ENCODE data around the gene NLK.
A peak's percentile ranks its signal among the peaks of the same experiment; 100 is the strongest.
"Not testable (repeated sequence)": the region's sequence is repeated elsewhere in the genome, so short reads cannot be mapped to it uniquely, and the experiment has no call there.

NLK gene

DNA sequence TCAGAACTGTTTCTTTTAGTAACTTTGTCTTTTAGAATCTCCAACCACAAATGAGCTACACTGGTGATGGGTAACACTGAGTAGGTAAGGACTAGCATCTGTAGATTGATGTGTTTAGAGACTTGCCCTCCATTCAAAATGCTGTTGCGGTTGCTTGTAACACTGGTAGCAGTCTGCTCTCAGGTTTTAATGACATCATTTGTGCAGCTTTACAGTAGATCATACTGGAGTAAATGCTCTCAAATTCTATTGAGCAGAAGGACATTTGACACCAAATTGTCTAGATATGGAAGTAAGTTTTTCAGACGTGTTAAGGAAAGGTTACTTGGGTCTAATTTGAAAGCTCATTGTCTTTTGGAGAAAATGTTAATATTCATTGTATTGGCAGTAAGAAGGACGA lies 98.8 kb downstream of the NLK start:
- no peaks in the 10 kb centered on the region for H3K27me3 ChIP-seq (ENCODE audit: low read depth)
- no peak for DNase-seq (ENCODE audit: low spot score in 2 of 2)
- no peaks in the 10 kb centered on the region for H3K36me3 ChIP-seq (replicated peaks)
- peaks cover 23% of the 10 kb centered on the region for H3K4me1 ChIP-seq
- in situ Hi-C loops (cut with MboI; ENCODE audit: low sequenced_read_pairs) = no loop called here
- no peaks in the 10 kb centered on the region for H3K9me3 ChIP-seq
- H3K4me3 ChIP-seq = no peak overlapping the region

DNA sequence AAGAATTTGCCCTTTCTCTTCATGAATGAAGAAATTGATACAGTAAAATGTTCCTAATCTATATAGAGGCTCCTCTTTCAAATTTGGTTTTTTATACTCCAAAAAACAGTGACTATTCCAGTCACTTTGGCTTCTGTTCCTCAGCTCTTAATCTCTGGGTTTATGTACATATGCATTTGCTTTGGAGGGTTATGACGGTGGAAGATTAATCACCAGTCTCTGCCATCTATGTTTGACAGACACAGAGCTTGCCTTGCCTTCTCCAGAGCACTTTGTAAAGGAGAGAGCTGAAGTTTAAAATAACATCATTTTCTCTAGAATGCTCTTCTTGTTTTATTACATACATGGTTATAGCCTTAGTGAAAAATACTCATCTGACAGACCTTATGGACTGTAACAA lies 99.3 kb downstream of the NLK start:
- H3K9me3 ChIP-seq = no peaks in the 10 kb centered on the region
- no peaks in the 10 kb centered on the region for H3K36me3 ChIP-seq (replicated peaks)
- no peak for DNase-seq (ENCODE audit: low spot score in 2 of 2)
- H3K4me1 ChIP-seq = peaks cover 27% of the 10 kb centered on the region
- H3K4me3 ChIP-seq = no peak overlapping the region
- H3K27me3 ChIP-seq (ENCODE audit: low read depth) = no peaks in the 10 kb centered on the region
- in situ Hi-C loops (cut with MboI; ENCODE audit: low sequenced_read_pairs) = no loop called here

DNA sequence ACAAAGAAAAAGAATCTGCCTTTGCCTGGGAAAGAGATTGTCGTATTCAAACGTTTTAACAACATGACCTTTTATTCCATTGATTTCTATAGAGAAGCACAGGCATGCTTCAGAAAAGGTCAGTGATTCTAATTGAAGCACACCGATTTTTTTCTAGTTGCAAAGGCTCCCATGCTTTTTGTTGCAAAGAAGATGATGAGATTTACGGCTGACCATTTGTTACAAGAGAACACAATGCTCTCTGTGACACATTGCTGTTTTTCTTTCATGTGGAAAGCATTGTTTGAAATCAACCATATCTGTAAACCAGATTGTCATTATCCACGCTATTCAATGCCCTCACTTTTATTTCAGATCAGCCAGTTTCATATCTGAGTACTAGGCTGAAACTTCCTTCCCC lies 99.8 kb downstream of the NLK start:
- H3K9me3 ChIP-seq = no peaks in the 10 kb centered on the region
- H3K36me3 ChIP-seq (replicated peaks) = no peaks in the 10 kb centered on the region
- no peak overlapping the region for H3K4me3 ChIP-seq
- H3K27me3 ChIP-seq (ENCODE audit: low read depth) = no peaks in the 10 kb centered on the region
- peaks cover 32% of the 10 kb centered on the region for H3K4me1 ChIP-seq
- peak; percentile 14 to 81 for DNase-seq (ENCODE audit: low spot score in 2 of 2)
- in situ Hi-C loops (cut with MboI; ENCODE audit: low sequenced_read_pairs) = no loop called here

DNA sequence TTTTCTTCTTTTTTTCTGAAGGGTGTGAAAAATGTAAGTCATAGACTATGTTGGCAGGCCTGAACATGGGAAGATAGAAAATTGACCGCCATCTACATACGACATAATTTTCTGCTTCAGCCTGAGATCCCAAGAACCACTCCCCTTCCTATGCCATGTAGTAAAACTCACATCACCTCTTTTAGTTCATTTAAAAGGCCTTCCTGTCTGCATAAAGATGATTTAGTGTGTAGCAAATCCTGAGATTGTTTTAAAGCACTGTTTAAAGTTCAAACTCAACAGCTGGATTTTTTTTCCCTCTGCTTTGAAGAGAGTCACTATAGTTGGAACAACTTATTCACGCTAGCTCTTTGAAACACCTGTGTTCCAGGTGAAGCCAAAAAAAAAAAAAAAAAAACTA lies 101.5 kb downstream of the NLK start:
- no peaks in the 10 kb centered on the region for H3K9me3 ChIP-seq
- H3K27me3 ChIP-seq (ENCODE audit: low read depth) = no peaks in the 10 kb centered on the region
- no peak for DNase-seq (ENCODE audit: low spot score in 2 of 2)
- H3K4me3 ChIP-seq = no peak overlapping the region
- H3K4me1 ChIP-seq = peaks cover 32% of the 10 kb centered on the region
- in situ Hi-C loops (cut with MboI; ENCODE audit: low sequenced_read_pairs) = no loop called here
- no peaks in the 10 kb centered on the region for H3K36me3 ChIP-seq (replicated peaks)

DNA sequence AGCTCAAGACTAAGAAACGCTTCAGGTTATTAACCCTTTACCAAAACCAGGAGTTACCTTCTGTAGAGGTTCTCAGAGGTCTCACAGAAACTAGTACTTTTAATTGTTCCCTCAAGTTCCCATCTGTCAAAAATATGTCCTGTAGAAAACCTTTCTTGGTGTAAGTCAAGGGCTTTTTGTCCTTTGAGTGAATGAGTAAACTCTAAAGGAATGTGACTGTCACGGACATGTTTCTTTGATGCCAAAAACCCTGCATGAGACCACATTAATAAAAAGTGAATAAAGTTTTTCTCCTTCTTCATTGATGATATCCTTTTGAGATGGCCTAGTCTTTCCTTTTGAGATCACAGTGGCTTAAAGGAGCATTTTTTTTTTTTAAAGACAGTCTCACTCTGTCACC lies 102.9 kb downstream of the NLK start:
- in situ Hi-C loops (cut with MboI; ENCODE audit: low sequenced_read_pairs) = no loop called here
- Histone ChIP-seq H3K27me3 (ENCODE audit: low read depth) (no peaks in the 10 kb centered on the region), H3K9me3 (no peaks in the 10 kb centered on the region), H3K4me3 (no peak overlapping the region), H3K36me3 (replicated peaks) (no peaks in the 10 kb centered on the region), H3K4me1 (peaks cover 40% of the 10 kb centered on the region)
- no peak for DNase-seq (ENCODE audit: low spot score in 2 of 2)

DNA sequence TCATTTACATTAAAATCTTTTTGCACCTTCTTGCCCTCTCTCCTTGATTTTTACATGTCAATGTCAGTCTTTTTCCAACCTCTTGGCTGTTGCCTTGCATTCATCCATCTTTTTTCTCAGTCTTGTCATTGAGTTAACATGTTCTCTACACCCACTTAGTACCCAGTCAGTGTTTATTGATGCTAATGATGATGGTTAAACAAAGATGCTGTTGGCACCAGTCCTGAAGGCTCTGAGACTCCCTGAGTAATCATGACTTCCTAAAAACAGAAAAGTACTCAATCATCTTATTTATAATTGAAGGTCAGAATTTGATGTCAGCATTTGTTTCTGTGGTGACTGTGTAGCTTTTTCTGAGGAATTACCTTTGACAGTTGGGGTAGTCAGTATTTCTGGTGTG lies 104.5 kb downstream of the NLK start:
- no peaks in the 10 kb centered on the region for H3K27me3 ChIP-seq (ENCODE audit: low read depth)
- no peaks in the 10 kb centered on the region for H3K9me3 ChIP-seq
- H3K36me3 ChIP-seq (replicated peaks) = no peaks in the 10 kb centered on the region
- in situ Hi-C loops (cut with MboI; ENCODE audit: low sequenced_read_pairs) = no loop called here
- DNase-seq (ENCODE audit: low spot score in 2 of 2) = no peak
- H3K4me3 ChIP-seq = no peak overlapping the region
- H3K4me1 ChIP-seq = peaks cover 27% of the 10 kb centered on the region

DNA sequence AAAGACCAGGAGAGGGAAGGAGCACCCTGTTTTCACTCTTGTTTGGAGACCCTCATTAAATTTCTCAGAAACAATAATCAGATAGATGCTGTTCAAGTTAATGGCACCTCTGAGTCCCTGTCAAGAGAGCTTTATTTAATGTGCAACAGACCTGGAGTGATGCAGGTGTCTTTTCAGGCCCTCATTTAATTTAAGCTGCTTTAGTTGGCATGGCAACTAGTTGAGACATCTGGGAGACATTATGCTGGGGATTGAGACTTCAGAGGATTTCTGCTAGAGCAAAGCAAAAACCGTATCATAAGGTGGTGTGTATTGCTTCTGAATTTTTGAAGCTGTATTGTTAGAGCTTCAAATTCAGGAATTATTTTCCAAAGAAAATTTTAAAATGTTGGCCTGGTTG lies 108.5 kb downstream of the NLK start:
- Histone ChIP-seq H3K27me3 (ENCODE audit: low read depth) (no peaks in the 10 kb centered on the region), H3K36me3 (replicated peaks) (no peaks in the 10 kb centered on the region)
- in situ Hi-C loops (cut with MboI; ENCODE audit: low sequenced_read_pairs) = no loop called here

DNA sequence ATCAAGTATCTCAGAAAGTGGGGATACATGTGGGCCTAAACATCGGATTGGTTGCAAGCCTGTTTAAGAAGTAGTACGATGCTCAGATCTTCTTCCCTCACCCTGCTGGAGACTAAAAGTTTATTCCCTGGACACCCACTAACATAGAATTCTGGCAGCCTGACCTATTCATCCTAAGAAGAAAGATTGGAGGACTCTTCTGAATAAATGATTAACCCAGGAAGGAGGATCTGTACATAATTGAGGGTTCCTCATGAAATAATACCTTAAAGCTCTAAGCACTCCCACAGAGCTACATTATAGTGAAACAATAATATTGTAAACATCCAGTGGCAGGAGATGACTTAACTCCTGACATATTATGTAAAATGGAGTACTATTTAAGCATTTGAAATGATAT lies 111.7 kb downstream of the NLK start:
- peaks cover 7% of the 10 kb centered on the region; the same call in 1 of the 2 replicates for H3K4me1 ChIP-seq
- H3K4me3 ChIP-seq = no peak overlapping the region
- in situ Hi-C loops (cut with MboI; ENCODE audit: low sequenced_read_pairs) = no loop called here
- H3K27me3 ChIP-seq (ENCODE audit: low read depth) = no peaks in the 10 kb centered on the region
- no peak for DNase-seq (ENCODE audit: low spot score in 2 of 2)
- no peaks in the 10 kb centered on the region for H3K36me3 ChIP-seq (replicated peaks)
- no peaks in the 10 kb centered on the region for H3K9me3 ChIP-seq

More for the DNA sequence above, 108.5 kb downstream of the NLK start:
- Histone ChIP-seq H3K9me3 (no peaks in the 10 kb centered on the region), H3K4me1 (peaks cover 17% of the 10 kb centered on the region), H3K4me3 (no peak overlapping the region)
- DNase-seq (ENCODE audit: low spot score in 2 of 2) = no peak

DNA sequence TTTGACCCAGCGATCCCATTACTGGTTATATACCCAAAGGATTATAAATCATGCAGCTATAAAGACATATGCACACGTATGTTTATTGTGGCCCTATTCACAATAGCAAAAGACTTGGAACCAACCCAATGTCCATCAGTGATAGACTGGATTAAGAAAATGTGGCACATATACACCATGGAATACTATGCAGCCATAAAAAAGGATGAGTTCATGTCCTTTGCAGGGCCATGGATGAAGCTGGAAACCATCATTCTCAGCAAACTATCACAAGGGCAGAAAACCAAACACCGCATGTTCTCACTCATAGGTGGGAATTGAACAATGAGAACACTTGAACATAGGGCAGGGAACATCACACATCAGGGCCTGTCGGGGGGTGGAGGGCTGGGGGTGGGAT lies 112.9 kb downstream of the NLK start:
- H3K4me3 ChIP-seq; DNase-seq (ENCODE audit: low spot score in 2 of 2); H3K4me1 ChIP-seq; H3K36me3 ChIP-seq (replicated peaks); H3K27me3 ChIP-seq (ENCODE audit: low read depth); H3K9me3 ChIP-seq; in situ Hi-C loops (cut with MboI; ENCODE audit: low sequenced_read_pairs): not testable (repeated sequence)

DNA sequence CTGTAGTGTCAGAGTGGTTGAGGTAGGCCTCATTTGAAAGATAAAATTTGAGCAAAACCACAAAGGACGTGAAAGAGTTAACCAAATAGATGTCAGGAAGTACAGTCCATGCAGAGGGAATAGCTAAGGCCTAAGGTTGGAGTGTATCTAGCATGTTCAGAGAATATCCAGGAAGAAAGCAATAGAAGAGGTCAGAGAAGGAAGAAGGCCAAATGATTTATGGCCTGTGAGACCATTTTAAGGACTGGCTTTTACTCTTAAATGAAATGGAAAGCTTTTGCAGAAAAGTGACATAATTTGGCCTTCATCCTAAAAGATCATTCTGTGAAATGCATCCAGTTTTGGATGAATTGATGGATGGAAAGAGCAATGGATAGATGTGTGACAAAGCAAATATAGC lies 116.5 kb downstream of the NLK start:
- DNase-seq (ENCODE audit: low spot score in 2 of 2) = no peak
- Histone ChIP-seq H3K27me3 (ENCODE audit: low read depth) (no peaks in the 10 kb centered on the region), H3K4me1 (no peaks in the 10 kb centered on the region), H3K9me3 (no peaks in the 10 kb centered on the region), H3K4me3 (no peak overlapping the region), H3K36me3 (replicated peaks) (no peaks in the 10 kb centered on the region)
- in situ Hi-C loops (cut with MboI; ENCODE audit: low sequenced_read_pairs) = no loop called here

DNA sequence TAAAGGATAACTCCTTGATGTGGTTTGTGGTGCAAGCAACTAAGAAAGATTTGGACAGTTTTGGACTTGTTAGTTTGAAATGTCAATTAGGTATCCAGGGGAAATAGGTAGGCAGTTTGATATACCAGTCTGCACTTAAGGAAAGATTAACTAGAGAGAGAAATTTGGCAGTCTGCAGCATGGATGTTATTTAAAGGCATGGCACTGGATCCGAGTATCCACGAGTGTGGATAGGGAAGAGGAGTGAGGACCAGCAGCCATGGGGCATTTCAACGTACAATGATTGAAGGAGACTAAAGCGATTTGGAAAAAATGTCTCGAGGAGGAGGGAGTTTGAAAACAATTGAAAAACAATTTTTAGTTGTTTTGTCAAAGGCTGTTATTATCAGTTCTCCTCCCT lies 117.4 kb downstream of the NLK start:
- DNase-seq (ENCODE audit: low spot score in 2 of 2) = no peak
- Histone ChIP-seq H3K36me3 (replicated peaks) (peaks cover under 1% of the 10 kb centered on the region; the same call in 1 of the 2 replicates), H3K9me3 (no peaks in the 10 kb centered on the region), H3K27me3 (ENCODE audit: low read depth) (no peaks in the 10 kb centered on the region), H3K4me3 (no peak overlapping the region), H3K4me1 (no peaks in the 10 kb centered on the region)
- in situ Hi-C loops (cut with MboI; ENCODE audit: low sequenced_read_pairs) = no loop called here

DNA sequence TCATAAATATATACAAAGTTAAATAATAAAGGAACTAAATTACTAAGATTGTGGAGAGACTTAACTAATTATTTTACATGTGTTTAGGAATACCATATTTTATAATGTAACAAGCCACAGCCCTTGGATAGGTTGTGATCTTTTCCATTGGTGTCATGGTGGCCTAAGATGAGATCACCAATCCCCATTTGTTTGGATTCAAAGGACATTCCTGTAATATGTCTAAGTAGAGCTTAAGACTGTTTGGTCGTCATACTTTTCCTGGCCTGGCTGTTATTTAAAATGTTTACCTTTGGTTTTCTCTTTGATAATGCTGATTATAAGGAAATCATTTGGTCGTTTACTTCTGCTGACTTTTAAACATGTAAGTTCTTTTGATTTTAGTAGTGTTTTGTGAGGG lies 118.1 kb downstream of the NLK start:
- Histone ChIP-seq H3K36me3 (replicated peaks) (peaks cover 6% of the 10 kb centered on the region; the same call in 1 of the 2 replicates), H3K27me3 (ENCODE audit: low read depth) (no peaks in the 10 kb centered on the region), H3K4me1 (no peaks in the 10 kb centered on the region), H3K9me3 (no peaks in the 10 kb centered on the region), H3K4me3 (no peak overlapping the region)
- DNase-seq (ENCODE audit: low spot score in 2 of 2) = no peak
- in situ Hi-C loops (cut with MboI; ENCODE audit: low sequenced_read_pairs) = no loop called here

DNA sequence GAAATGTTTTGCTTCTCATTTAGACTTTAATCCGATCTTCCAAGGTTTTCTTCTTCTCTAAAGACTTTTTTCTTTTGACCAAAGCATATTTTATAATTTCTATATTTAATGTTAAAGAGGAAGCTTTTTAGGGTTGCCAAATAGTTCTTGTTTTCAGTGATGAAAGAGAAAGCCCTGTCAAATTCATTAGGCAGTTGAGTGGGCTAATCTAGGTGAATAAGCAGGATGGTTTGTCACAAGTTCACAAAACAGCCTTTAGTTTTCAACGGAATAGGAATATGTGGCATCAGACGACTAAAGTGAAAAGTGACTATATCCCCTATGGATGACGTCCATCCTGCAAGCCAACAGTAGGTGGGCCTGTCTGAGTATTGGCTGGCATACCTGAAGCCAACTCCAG lies 118.8 kb downstream of the NLK start:
- Histone ChIP-seq H3K9me3 (no peaks in the 10 kb centered on the region), H3K4me3 (no peak overlapping the region), H3K36me3 (replicated peaks) (peaks cover 6% of the 10 kb centered on the region; the same call in 1 of the 2 replicates), H3K27me3 (ENCODE audit: low read depth) (no peaks in the 10 kb centered on the region), H3K4me1 (no peaks in the 10 kb centered on the region)
- DNase-seq (ENCODE audit: low spot score in 2 of 2) = no peak
- in situ Hi-C loops (cut with MboI; ENCODE audit: low sequenced_read_pairs) = no loop called here

DNA sequence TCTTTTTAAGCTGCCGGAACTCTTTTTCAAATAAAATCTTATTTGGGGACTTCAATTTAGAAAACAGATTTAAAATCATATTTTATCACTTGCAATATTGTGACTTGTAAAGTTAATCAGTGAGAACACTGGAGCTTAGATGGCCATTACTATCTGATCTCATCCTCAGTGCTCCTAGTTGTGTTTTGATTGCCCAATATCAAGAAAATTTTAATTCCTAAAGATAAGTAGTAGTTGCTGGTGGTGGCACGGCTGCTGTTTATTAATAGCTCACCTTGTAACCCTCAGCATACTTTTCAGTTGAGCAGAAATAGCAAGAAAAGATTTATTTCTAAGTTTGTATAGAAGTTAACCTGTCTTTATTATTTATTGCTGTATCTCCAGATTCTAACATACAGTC lies 124.0 kb downstream of the NLK start:
- Histone ChIP-seq H3K9me3 (no peaks in the 10 kb centered on the region), H3K36me3 (replicated peaks) (peaks cover 6% of the 10 kb centered on the region), H3K4me3 (no peak overlapping the region), H3K27me3 (ENCODE audit: low read depth) (no peaks in the 10 kb centered on the region), H3K4me1 (peaks cover 5% of the 10 kb centered on the region)
- in situ Hi-C loops (cut with MboI; ENCODE audit: low sequenced_read_pairs) = no loop called here
- no peak for DNase-seq (ENCODE audit: low spot score in 2 of 2)

DNA sequence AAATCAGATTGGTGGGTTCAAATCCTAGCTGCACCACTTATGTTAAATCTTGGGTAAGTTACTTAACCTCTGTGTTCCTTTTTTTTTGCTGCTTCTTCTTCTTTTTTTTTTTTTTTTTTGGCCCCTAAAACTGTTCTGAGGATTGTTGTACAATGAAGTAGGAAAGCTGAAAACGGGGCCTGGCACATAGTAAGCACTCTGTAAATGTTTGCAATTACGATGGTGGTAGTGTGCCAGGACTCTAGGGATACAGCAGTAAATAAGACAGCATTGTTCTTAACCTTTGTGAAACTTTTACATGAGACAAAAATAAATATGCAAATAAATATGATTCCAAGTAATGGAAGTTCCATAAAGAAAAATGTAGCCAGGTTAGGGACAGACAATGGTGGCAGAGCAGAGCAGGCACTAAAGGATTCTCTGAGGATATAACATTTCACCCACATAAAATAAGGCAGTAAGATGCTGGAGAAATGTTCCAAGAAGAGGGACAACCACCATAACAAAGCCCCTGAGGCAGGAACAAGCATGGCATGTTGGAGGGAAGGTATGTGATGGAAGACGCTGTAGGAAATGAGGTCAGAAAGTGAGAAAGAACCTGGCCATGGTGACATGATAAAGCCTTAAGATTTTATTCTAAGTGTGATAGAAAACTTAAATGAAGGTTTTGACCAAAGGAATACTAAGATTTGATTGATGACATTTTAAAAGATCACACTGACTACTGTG lies 127.3 kb downstream of the NLK start:
- Histone ChIP-seq H3K4me1 (peaks cover 25% of the 10 kb centered on the region), H3K27me3 (ENCODE audit: low read depth) (no peaks in the 10 kb centered on the region), H3K36me3 (replicated peaks) (peaks cover 6% of the 10 kb centered on the region), H3K9me3 (no peaks in the 10 kb centered on the region), H3K4me3 (no peak overlapping the region)
- DNase-seq (ENCODE audit: low spot score in 2 of 2) = no peak
- in situ Hi-C loops (cut with MboI; ENCODE audit: low sequenced_read_pairs) = no loop called here

Data from HAP-1 (cell line).